Epithelial cell of esophagus (primary cell): Measurements from ENCODE around the gene DGKZ.
"Not testable (repeated sequence)": the region's sequence is repeated elsewhere in the genome, so short reads cannot be mapped to it uniquely, and the experiment has no call there.

Experiments
- DNase-seq: peaks from one replicate; pipeline ENCODE4 v3.0.0; 2010; ENCODE audit warnings: low read depth
- H3K4me3 ChIP-seq: 2 replicates; pipeline ENCODE4 v1.5.1; 2011; ENCODE audit warnings: mild to moderate bottlenecking, low read length, control low read depth
- CTCF ChIP-seq: IDR thresholded peaks from 2 replicates; pipeline ENCODE4 v1.5.1; 2011; ENCODE audit warnings: low read depth, mild to moderate bottlenecking, low read length, control low read depth, inconsistent platforms; ENCODE audit not compliant: insufficient read depth; ENCODE audit errors: missing control alignments

Gene DGKZ, protein sequence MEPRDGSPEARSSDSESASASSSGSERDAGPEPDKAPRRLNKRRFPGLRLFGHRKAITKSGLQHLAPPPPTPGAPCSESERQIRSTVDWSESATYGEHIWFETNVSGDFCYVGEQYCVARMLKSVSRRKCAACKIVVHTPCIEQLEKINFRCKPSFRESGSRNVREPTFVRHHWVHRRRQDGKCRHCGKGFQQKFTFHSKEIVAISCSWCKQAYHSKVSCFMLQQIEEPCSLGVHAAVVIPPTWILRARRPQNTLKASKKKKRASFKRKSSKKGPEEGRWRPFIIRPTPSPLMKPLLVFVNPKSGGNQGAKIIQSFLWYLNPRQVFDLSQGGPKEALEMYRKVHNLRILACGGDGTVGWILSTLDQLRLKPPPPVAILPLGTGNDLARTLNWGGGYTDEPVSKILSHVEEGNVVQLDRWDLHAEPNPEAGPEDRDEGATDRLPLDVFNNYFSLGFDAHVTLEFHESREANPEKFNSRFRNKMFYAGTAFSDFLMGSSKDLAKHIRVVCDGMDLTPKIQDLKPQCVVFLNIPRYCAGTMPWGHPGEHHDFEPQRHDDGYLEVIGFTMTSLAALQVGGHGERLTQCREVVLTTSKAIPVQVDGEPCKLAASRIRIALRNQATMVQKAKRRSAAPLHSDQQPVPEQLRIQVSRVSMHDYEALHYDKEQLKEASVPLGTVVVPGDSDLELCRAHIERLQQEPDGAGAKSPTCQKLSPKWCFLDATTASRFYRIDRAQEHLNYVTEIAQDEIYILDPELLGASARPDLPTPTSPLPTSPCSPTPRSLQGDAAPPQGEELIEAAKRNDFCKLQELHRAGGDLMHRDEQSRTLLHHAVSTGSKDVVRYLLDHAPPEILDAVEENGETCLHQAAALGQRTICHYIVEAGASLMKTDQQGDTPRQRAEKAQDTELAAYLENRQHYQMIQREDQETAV

DNA sequence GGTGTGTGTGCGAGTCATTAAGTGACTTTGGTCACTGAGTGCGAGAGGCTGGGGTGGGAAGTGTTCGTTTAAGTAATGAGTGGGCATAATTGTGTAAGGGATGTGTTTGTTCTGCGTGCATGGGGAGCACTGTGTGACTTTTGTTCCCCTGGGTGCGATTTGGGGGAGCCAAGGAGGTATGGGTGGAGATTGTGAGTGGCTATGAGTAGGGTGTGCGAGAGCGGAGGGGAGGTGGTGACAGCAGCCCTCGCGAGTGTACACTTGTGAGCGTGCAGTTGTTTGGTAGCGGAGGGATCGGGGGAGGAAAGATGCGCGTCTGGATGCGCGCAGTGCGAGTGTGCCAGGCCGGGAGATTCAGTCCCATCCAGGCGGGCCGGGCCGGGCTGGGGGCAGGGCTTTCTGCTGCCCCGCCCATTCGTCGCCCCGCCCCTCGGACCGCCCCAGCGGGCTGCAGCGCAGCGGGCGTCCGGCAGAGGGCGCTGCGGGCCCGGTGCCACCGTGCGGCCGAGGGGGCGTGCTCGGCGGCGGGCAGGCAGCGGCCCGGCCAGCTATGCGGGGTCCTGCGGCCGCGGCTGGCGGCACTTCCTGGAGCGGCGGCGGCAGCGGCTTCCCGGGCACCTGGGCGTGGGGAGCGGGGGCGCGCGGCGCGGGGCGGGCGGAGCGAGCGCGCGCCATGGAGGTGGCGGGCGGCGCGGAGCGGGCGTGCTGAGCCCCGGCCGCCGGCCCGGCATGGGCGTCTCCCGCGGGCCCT lies at the start of gene DGKZ:
TSS of gene DGKZ (plus strand) at position 578 of the 751 bp plus-strand sequence. CDS start 197 bp downstream, outside the sequence.
- DNase-seq, result peak; percentile 86
- peak; percentile 30 for TF ChIP-seq CTCF
- peak within 1 kb of the TSS; percentile 72 for H3K4me3 ChIP-seq

GRCh38 chr11:46298699-46299433 lies 48.4 kb upstream of the DGKZ start:
- no peak overlapping the region for H3K4me3 ChIP-seq
- TF ChIP-seq CTCF, result no peak
- DNase-seq, result peak; percentile 82

DNA sequence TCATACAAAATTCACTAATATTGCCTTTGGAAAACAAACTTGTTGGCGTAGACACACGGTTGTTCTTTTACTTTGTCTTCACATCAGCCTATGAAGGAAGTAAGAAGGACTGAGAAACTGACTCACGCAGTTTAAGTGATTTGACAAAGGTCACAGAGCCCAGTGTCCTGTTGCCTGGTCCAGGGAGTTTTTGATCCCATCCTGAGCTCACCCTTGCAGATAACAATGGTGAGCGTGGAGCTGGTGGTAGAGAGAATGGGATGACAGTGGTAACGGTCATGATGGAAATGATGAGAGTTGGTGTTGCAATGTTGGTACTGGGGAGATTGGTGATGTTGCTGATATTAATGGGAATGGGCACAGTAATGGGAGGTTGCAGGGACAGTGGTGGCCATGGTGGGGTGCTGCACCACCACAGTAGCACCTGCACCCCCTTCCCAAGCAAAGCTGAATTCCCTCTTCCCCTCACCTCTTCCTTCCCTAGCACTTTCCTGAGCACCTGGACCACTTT lies 47.8 kb upstream of the DGKZ start:
- no peak for DNase-seq
- no peak overlapping the region for H3K4me3 ChIP-seq
- TF ChIP-seq CTCF, result no peak

GRCh38 chr11:46300270-46300669 lies 47.0 kb upstream of the DGKZ start:
- DNase-seq, result peak; percentile 45
- no peak overlapping the region for H3K4me3 ChIP-seq
- TF ChIP-seq CTCF, result no peak

DNA sequence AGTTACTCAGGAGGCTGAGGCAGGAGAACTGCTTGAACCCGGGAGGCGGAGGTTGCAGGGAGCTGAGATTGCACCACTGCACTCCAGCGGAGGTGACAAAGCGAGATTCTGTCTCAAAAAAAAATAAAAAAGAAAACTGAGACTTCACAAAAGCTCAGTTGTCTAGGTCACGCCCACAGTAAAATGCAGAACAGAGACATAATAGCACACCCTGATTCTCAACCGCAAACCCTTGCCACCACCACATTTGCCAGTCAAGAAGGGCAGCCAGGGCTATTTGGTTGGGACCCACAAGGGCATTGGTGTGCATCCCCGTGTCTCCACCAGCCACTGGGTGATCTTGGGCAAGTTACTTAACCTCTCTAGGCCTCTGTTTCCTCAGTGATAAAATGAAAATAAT lies 44.4 kb upstream of the DGKZ start:
- DNase-seq, result no peak
- no peak overlapping the region for H3K4me3 ChIP-seq
- no peak for TF ChIP-seq CTCF

DNA sequence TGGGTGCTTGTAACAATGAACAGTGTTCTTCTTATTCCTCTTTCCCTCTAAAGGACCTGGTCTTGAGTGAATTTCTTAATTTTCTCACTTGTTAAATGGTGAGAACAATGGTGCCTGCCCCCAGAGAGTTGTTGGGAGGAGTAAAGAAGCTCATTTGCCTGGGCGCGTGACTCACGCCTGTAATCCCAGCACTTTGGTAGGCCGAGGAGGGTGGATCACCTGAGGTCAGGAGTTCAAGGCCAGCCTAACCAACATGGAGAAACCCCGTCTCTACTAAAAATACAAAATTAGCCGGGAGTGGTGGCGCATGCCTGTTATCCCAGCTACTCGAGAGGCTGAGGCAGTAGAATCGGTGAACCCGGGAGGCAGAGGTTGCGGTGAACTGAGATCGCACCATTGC lies 43.2 kb upstream of the DGKZ start:
- not testable (repeated sequence) for H3K4me3 ChIP-seq, DNase-seq
